ENCODE data around the gene CNKSR1.

CNKSR1 gene, protein sequence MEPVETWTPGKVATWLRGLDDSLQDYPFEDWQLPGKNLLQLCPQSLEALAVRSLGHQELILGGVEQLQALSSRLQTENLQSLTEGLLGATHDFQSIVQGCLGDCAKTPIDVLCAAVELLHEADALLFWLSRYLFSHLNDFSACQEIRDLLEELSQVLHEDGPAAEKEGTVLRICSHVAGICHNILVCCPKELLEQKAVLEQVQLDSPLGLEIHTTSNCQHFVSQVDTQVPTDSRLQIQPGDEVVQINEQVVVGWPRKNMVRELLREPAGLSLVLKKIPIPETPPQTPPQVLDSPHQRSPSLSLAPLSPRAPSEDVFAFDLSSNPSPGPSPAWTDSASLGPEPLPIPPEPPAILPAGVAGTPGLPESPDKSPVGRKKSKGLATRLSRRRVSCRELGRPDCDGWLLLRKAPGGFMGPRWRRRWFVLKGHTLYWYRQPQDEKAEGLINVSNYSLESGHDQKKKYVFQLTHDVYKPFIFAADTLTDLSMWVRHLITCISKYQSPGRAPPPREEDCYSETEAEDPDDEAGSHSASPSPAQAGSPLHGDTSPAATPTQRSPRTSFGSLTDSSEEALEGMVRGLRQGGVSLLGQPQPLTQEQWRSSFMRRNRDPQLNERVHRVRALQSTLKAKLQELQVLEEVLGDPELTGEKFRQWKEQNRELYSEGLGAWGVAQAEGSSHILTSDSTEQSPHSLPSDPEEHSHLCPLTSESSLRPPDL

GRCh38 chr1:26177182-26177684 is at the start of gene CNKSR1:
TSS of gene CNKSR1 (plus strand) at chr1:26177491. CDS start at chr1:26177548, 57 bp downstream.
- no peak for TF ChIP-seq CTCF (IDR thresholded peaks at IDR 0.05; ENCODE audit: insufficient read depth, low read length, poor library complexity, severe bottlenecking)
- no peak for DNase-seq (ENCODE audit: extremely low read depth, insufficient read length)
- no peaks in the 10 kb centered on the region for H3K27me3 ChIP-seq (replicated peaks; ENCODE audit: control insufficient read depth, insufficient read depth, low read length)
- H3K36me3 ChIP-seq (ENCODE audit: control insufficient read depth, insufficient read depth, low read length): no peaks in the 10 kb centered on the region
- H3K4me3 ChIP-seq (replicated peaks; ENCODE audit: low read depth, low read length): no peak within 1 kb of the TSS

- Histone ChIP-seq H3K4me3 (replicated peaks; ENCODE audit: low read depth, low read length) (no peak overlapping the region), H3K27me3 (replicated peaks; ENCODE audit: control insufficient read depth, insufficient read depth, low read length) (no peaks in the 10 kb centered on the region; the same call in 1 of the 2 replicates), H3K36me3 (ENCODE audit: control insufficient read depth, insufficient read depth, low read length) (no peaks in the 10 kb centered on the region)
- TF ChIP-seq CTCF (IDR thresholded peaks at IDR 0.05; ENCODE audit: insufficient read depth, low read length, poor library complexity, severe bottlenecking): no peak
- no peak for DNase-seq (ENCODE audit: extremely low read depth, insufficient read length)
Observed at GRCh38 chr1:26129778-26130177, 47.5 kb upstream of the CNKSR1 start.

- TF ChIP-seq CTCF (IDR thresholded peaks at IDR 0.05; ENCODE audit: insufficient read depth, low read length, poor library complexity, severe bottlenecking): no peak
- H3K27me3 ChIP-seq (replicated peaks; ENCODE audit: control insufficient read depth, insufficient read depth, low read length): no peaks in the 10 kb centered on the region; the same call in 1 of the 2 replicates
- no peaks in the 10 kb centered on the region for H3K36me3 ChIP-seq (ENCODE audit: control insufficient read depth, insufficient read depth, low read length)
- no peak overlapping the region for H3K4me3 ChIP-seq (replicated peaks; ENCODE audit: low read depth, low read length)
- DNase-seq (ENCODE audit: extremely low read depth, insufficient read length): no peak
Observed at GRCh38 chr1:26130695-26131094, 46.6 kb upstream of the CNKSR1 start.

DNA sequence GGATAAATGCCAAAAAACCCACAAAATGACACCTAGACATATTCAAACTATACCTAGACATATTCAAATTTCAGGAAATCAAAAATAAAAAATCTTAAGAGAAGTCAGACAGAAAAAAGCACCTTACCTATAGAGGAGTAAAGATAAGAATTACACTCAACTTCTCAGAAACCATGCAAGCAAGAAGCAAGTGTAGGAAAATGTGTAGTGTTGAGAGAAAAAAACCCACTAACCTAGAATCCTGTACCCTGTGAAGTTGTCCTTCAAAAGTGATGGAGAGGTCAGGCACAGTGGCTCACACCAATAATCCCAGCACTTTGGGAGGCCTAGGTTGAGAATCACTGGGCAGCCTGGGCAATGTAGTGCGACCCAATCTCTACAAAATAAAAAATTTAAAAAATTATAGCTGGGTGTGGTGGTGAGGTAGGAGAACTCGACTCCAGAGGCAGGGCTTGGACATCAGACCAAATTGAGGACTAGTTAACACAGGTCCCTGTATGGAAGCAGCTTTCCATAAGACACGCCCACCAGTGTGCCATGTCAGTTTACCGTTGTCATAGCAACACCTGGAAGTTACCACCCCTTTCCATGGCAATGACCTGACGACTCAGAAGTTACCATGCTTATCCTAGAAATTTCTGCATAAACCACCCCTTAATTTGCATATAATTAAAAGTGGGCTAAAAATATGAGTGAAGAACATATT is 45.0 kb upstream of the CNKSR1 start:
- H3K27me3 ChIP-seq (replicated peaks; ENCODE audit: control insufficient read depth, insufficient read depth, low read length): no peaks in the 10 kb centered on the region; the same call in 1 of the 2 replicates
- DNase-seq (ENCODE audit: extremely low read depth, insufficient read length): no peak
- no peaks in the 10 kb centered on the region for H3K36me3 ChIP-seq (ENCODE audit: control insufficient read depth, insufficient read depth, low read length)
- no peak overlapping the region for H3K4me3 ChIP-seq (replicated peaks; ENCODE audit: low read depth, low read length)
- no peak for TF ChIP-seq CTCF (IDR thresholded peaks at IDR 0.05; ENCODE audit: insufficient read depth, low read length, poor library complexity, severe bottlenecking)

DNA sequence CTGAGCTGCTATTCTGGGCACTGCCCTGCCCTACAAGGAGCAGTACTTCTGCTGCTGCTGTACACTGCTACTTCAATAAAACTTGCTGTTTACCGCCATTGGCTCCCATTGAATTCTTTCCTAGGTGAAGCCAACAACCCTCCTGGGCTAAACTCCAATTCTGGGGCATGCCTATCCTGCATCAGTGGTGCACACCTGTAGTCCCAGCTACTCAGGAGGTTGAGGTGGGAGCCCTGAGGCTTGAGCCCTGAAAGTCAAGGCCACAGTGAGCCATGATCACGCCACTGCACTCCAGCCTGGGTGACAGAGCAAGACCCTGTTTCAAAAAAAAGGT is 44.5 kb upstream of the CNKSR1 start:
- H3K36me3 ChIP-seq (ENCODE audit: control insufficient read depth, insufficient read depth, low read length): no peaks in the 10 kb centered on the region
- no peak overlapping the region for H3K4me3 ChIP-seq (replicated peaks; ENCODE audit: low read depth, low read length)
- DNase-seq (ENCODE audit: extremely low read depth, insufficient read length): no peak
- no peak for TF ChIP-seq CTCF (IDR thresholded peaks at IDR 0.05; ENCODE audit: insufficient read depth, low read length, poor library complexity, severe bottlenecking)
- H3K27me3 ChIP-seq (replicated peaks; ENCODE audit: control insufficient read depth, insufficient read depth, low read length): no peaks in the 10 kb centered on the region; the same call in 1 of the 2 replicates

Data from GM06990 (cell line).